GM12801 (cell line): Measurements from ENCODE around the gene HSD11B1L.

Source experiments
- TF ChIP-seq, protein P1 (sequence below): IDR thresholded peaks from one replicate; pipeline ENCODE4 v1.5.1; 2011; ENCODE audit warnings: control low read depth; ENCODE audit not compliant: insufficient read length; ENCODE audit errors: extremely low read depth

The HSD11B1L gene

DNA sequence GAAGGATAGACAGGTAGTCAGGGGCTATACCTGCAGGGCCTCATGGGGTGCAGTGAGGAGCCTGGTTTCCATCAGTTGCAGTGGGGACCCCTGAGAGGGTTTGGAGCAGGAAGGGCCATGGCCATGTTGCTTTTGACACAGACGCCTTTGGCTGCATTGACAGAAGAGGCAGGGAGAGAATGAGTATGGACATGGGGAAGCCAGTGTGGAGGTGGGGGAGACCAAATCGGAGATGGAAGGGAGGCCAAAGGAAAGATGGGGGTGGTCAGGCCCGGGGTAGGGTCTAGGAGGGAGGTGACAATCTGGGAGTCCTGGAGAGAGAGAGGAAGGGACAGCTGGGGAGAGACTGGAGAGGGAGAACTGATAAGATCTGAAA, 1.3 kb downstream of the HSD11B1L start:
- TF ChIP-seq, protein P1, sequence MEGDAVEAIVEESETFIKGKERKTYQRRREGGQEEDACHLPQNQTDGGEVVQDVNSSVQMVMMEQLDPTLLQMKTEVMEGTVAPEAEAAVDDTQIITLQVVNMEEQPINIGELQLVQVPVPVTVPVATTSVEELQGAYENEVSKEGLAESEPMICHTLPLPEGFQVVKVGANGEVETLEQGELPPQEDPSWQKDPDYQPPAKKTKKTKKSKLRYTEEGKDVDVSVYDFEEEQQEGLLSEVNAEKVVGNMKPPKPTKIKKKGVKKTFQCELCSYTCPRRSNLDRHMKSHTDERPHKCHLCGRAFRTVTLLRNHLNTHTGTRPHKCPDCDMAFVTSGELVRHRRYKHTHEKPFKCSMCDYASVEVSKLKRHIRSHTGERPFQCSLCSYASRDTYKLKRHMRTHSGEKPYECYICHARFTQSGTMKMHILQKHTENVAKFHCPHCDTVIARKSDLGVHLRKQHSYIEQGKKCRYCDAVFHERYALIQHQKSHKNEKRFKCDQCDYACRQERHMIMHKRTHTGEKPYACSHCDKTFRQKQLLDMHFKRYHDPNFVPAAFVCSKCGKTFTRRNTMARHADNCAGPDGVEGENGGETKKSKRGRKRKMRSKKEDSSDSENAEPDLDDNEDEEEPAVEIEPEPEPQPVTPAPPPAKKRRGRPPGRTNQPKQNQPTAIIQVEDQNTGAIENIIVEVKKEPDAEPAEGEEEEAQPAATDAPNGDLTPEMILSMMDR, result no peak

GRCh38 chr19:5683177-5683886, 2.5 kb downstream of the HSD11B1L start:
- TF ChIP-seq, protein P1, result no peak

DNA sequence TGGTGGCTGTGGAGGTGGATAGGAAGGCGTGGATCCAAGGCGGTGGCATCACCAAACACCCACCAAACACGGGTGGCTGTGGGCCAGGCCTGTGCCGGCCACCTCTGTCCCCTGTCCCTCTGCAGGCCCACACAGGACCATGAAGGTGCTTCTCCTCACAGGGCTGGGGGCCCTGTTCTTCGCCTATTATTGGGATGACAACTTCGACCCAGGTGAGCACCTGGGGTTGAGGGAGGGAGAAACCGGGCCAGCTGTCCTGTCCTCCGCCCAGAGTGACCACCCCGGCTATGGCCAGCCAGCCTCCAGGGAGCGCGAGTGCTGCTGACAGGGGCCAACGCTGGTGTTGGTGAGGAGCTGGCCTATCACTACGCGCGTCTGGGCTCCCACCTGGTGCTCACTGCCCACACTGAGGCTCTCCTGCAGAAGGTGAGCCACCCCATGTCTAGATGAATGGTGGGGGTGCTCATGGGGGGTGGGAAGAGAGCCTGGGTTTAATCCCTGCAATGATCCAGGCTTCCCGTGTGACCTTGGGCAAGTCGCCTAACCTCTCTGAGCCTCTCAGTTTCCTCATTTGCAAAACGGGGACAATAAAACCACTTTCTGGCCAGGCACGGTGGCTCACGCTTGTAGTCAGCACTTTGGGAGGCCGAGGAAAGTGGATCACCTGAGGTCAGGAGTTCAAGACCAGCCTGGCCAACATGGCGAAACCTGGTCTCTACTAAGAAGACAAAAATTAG, 4.0 kb downstream of the HSD11B1L start:
- TF ChIP-seq, protein P1, result no peak

GRCh38 chr19:5686326-5686646, 5.5 kb downstream of the HSD11B1L start:
- TF ChIP-seq, protein P1, result no peak

GRCh38 chr19:5686647-5687359, 6.0 kb downstream of the HSD11B1L start:
- TF ChIP-seq, protein P1, result no peak

GRCh38 chr19:5687360-5688198, 6.8 kb downstream of the HSD11B1L start:
- TF ChIP-seq, protein P1, result no peak
